Heart left ventricle (tissue), 16 donors: ENCODE measurements around the gene SNX3. TPM values are rescaled to one million over a fixed set of nuclear protein-coding genes. Genes with fewer than 3 reads are reported as not detected.

Source experiments
- ATAC-seq, 4 donors: fragments of 200-7000 bp; cut with Tn5 transposase; one replicate each; pipeline ENCODE4 v1.9.1; 2020 to 2022; ENCODE audit warnings: moderate library complexity in 4 of 4, mild to moderate bottlenecking in 3 of 4, moderate number of reproducible peaks in 1 of 4
- DNase-seq, 5 donors: peaks; one replicate each; pipeline ENCODE4 v3.0.0-alpha.2; 2020
- H3K27ac ChIP-seq, 12 donors: fragments of 200-600 bp; sonication (generic) in 4 of 12; one replicate each; pipeline versions ENCODE4 v1.5.0 to v1.8.0; 2016 to 2022; ENCODE audit warnings: mild to moderate bottlenecking in 2 of 12
- H3K27me3 ChIP-seq, 9 donors: fragments of 200-600 bp; sonication (generic) in 2 of 9; one replicate each; pipeline versions ENCODE4 v1.5.1 to v1.8.0; 2016 to 2022; ENCODE audit warnings: mild to moderate bottlenecking in 3 of 9
- H3K36me3 ChIP-seq, 9 donors: fragments of 200-600 bp; sonication (generic) in 2 of 9; one replicate each; pipeline versions ENCODE4 v1.5.0 to v1.8.0; 2018 to 2022; ENCODE audit warnings: mild to moderate bottlenecking in 2 of 9
- H3K4me1 ChIP-seq, 12 donors: fragments of 200-600 bp; sonication (generic) in 4 of 12; one replicate each; pipeline versions ENCODE4 v1.5.0 to v1.8.0; 2016 to 2022; ENCODE audit warnings: mild to moderate bottlenecking in 3 of 12
- H3K4me3 ChIP-seq, 12 donors: fragments of 200-600 bp; sonication (generic) in 4 of 12; one replicate each; pipeline versions ENCODE4 v1.5.0 to v1.8.0; 2017 to 2022; ENCODE audit warnings: mild to moderate bottlenecking in 9 of 12, moderate library complexity in 4 of 12
- H3K9me3 ChIP-seq, 12 donors: fragments of 200-600 bp; sonication (generic) in 4 of 12; one replicate each; pipeline versions ENCODE4 v1.5.0 to v1.8.0; 2016 to 2022; ENCODE audit warnings: mild to moderate bottlenecking in 1 of 12
- POLR2A ChIP-seq, 2 donors: fragments of 450-650 bp; IDR thresholded peaks; one replicate each; pipeline ENCODE4 v1.6.1; 2017; ENCODE audit warnings: antibody characterized with exemption in 2 of 2, mild to moderate bottlenecking in 2 of 2, moderate library complexity in 2 of 2
- WGBS, 4 donors: extraction: QIAGEN DNeasy Blood & Tissue Kit in 2 of 4; methylation state at CpG; one replicate each; pipeline versions ENCODE4 v1.1.5 to v1.1.7; 2013 to 2018; 5-methylcytosine and 5-hydroxymethylcytosine counted together
- intact Hi-C, 10 donors: fragments of 100-400 bp; cut with DNase I; formaldehyde crosslinking; loops; one replicate each; pipeline versions ENCODE4 v1.11.1 to v1.14.2; 2022
- polyA plus RNA-seq, 2 donors: library from polyadenylated mRNA; stranded (reverse); fragments of 200-250 nt; gene quantifications; one replicate each; pipeline ENCODE4 v1.2.3, GENCODE V29; 2013
- total RNA-seq, 9 donors: library from RNA; depleted of rRNA in 2 of 9; stranded (reverse); fragments of >200 nt in 2 of 9; fragmentation: NEBNext Ultra II Directional in 3 of 9; extraction: Animal tissue kit (Norgen Biotek cat#: 25700) in 3 of 9; gene quantifications; one replicate each; pipeline versions ENCODE4 v1.1.0 to v1.2.4, GENCODE V29; 2016 to 2023
- TF ChIP-seq, protein P1 (sequence below), 12 donors: fragments of 200-600 bp; sonication (generic) in 4 of 12; IDR thresholded peaks; one replicate each; pipeline versions ENCODE4 v1.5.0 to v1.8.0; 2018 to 2022; ENCODE audit warnings: antibody characterized with exemption in 12 of 12, mild to moderate bottlenecking in 5 of 12
- donor health status: ischemic (EF 13 %, LVEDD 7.1; RV severe dilation, severe dysfunction).
- donor health status: healthy with polysubstance abuse.
- donor health status: DM: no; HTN: yes; CAD: no.
- donor health status: DM: no; HTN: no; CAD: no.
- donor health status: ischemic (EF 25% LVEDD 6.9; RV normal size, moderate dysfunction).
- donor health status: ischemic (EF 25% LVEDD 5.7; RV mildly dilated, moderate dysfunction).
- donor health status: healthy.
- donor health status: DM: yes; HTN: yes; CAD: no.
- donor health status: ischemic (EF 35%, LVEDD 5.7; RV mildly dilated, moderate dysfunction).
- donor health status: nonischemic (EF 11% LVEDD 7.7; RV severe dilation, severe dysfunction).
- donor health status: DM: yes; HTN: yes; CAD: no.
- donor health status: PGD.
- donor health status: ischemic (EF 29% LVEDD 5.4; RV normal size, mild dysfunction).
- donor health status: nonischemic (EF 23%, LVEDD 6.1; RV moderate dilation, normal function).

Gene SNX3
- total and polyA plus RNA-seq, 11 donors = 180 to 259 (median 229) TPM

DNA sequence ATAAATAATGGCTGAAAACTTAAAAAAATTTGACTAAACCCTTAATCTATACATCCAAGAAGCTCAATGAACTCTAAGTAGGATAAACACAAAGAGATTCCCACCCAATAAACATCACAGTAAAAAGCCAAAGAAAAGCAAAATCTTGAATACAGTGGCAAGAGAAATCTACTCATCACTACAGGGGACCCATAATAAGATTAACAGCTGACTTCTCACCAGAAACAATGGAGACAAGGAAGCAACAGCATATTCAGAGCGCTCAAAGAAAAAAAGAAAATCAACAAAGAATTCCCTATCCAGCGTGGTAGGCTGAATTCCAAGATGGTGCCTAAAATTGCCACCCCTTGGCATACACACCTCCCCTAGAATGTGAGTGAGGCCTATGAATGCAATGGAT lies 18.6 kb downstream of the SNX3 start:
- H3K36me3 ChIP-seq = peaks cover 0 to 48% (median 8%) of the 10 kb centered on the region in 9 donors

DNA sequence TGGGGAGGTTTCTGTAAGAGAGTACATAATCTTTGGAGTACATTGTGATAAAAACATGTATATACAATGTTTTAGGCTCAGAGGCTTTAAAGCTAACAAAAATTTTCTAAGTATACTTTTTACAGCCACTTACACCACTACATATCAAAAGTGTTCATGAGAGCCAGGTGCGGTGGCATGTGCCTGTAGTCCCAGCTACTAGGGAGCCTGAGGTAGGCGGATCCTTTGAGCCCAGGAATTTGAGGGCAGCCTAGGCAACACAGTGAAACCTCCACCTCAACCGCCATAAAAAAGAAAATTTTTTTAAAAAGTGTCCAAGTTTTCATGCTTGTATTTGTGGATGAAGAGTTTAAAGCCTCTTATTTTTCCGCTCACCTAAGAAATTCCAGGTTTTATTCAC lies 22.5 kb downstream of the SNX3 start:
- Histone ChIP-seq H3K27ac (no peak overlapping the region), H3K4me1 (peaks cover 0 to 8% (median 0%) of the 10 kb centered on the region in 12 donors), H3K4me3 (no peak overlapping the region), H3K36me3 (peaks cover 0 to 40% (median 18%) of the 10 kb centered on the region in 9 donors), H3K27me3 (no peaks in the 10 kb centered on the region), H3K9me3 (peaks cover 0 to 9% (median 2%) of the 10 kb centered on the region in 12 donors)
- no peak for ATAC-seq
- no peak for DNase-seq
- 92 to 98% (median 97%) methylated on average over 4 of the region's 4 CpGs for WGBS, 4 donors
- intact Hi-C loops = no loop called here
- no peak for TF ChIP-seq POLR2A (IDR thresholded peaks at IDR 0.05)
- TF ChIP-seq, protein P1, sequence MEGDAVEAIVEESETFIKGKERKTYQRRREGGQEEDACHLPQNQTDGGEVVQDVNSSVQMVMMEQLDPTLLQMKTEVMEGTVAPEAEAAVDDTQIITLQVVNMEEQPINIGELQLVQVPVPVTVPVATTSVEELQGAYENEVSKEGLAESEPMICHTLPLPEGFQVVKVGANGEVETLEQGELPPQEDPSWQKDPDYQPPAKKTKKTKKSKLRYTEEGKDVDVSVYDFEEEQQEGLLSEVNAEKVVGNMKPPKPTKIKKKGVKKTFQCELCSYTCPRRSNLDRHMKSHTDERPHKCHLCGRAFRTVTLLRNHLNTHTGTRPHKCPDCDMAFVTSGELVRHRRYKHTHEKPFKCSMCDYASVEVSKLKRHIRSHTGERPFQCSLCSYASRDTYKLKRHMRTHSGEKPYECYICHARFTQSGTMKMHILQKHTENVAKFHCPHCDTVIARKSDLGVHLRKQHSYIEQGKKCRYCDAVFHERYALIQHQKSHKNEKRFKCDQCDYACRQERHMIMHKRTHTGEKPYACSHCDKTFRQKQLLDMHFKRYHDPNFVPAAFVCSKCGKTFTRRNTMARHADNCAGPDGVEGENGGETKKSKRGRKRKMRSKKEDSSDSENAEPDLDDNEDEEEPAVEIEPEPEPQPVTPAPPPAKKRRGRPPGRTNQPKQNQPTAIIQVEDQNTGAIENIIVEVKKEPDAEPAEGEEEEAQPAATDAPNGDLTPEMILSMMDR (IDR thresholded peaks at IDR 0.05) = no peak

More for the DNA sequence above, 18.6 kb downstream of the SNX3 start:
- ATAC-seq (no peak), DNase-seq (no peak)
- intact Hi-C loops = no loop called here
- Histone ChIP-seq H3K27ac (no peak overlapping the region), H3K27me3 (peaks cover 0 to 2% (median 0%) of the 10 kb centered on the region in 9 donors), H3K4me1 (peaks cover 0 to 7% (median 0%) of the 10 kb centered on the region in 12 donors), H3K4me3 (no peak overlapping the region), H3K9me3 (peaks cover 0 to 17% (median 4%) of the 10 kb centered on the region in 12 donors)
- no peak for TF ChIP-seq POLR2A (IDR thresholded peaks at IDR 0.05)
- TF ChIP-seq, protein P1 (IDR thresholded peaks at IDR 0.05) = no peak
- 93 to 98% (median 97%) methylated on average over 2 of the region's 2 CpGs for WGBS, 4 donors

DNA sequence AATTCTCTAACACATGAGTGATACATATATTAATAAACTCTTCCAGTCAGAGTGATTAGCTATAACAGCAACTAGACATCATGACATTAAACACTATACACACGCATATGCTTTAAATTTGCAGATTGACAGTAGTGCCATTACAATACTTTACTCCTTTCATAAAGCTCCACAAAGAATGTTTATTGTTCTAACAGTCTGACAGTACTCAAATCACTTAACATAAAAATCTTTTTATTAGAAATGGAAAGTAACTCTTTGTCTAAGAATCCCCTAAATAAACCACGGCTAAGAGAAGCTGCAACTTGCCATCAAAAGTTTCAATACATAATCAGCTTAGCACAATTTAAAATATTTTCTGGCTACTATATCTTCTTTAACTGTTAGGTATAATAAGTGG lies 24.0 kb downstream of the SNX3 start:
- Histone ChIP-seq H3K4me3 (no peak overlapping the region), H3K27me3 (no peaks in the 10 kb centered on the region), H3K4me1 (peaks cover 0 to 16% (median 0%) of the 10 kb centered on the region in 12 donors), H3K27ac (no peak overlapping the region), H3K36me3 (peaks cover 0 to 34% (median 18%) of the 10 kb centered on the region in 9 donors), H3K9me3 (no peaks in the 10 kb centered on the region)
- DNase-seq = no peak
- intact Hi-C loops = no loop called here
- no peak for ATAC-seq
- 46 to 78% (median 58%) methylated on average over 2 of the region's 2 CpGs for WGBS, 4 donors
- no peak for TF ChIP-seq POLR2A (IDR thresholded peaks at IDR 0.05)
- TF ChIP-seq, protein P1 (IDR thresholded peaks at IDR 0.05) = no peak

DNA sequence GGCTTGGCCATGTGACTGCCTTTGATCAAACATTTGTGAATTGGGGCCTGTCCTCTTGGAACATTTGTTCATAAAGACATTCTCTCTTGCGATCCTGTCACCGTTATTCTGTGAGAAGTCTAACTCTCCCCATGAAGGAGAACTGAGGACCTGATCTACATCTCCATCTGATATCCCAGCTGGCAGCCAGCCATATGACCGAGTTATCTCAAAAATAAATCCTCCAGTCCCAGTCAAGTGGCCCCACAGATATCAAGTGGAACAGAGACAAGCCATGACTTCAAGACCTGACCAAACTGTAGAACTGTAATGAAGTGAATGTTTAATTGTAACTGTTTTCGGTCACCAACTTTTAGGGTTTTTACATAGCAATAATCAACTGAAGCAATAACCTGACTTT lies 25.7 kb downstream of the SNX3 start:
- intact Hi-C loops = no loop called here
- Histone ChIP-seq H3K27me3 (no peaks in the 10 kb centered on the region), H3K9me3 (no peaks in the 10 kb centered on the region), H3K27ac (no peak overlapping the region), H3K4me3 (no peak overlapping the region), H3K36me3 (peaks cover 0 to 28% (median 12%) of the 10 kb centered on the region in 9 donors), H3K4me1 (peaks cover 0 to 20% (median 0%) of the 10 kb centered on the region in 12 donors)
- WGBS, 4 donors = 81 to 88% (median 83%) methylated on average over 4 of the region's 4 CpGs
- ATAC-seq = no peak
- TF ChIP-seq POLR2A (IDR thresholded peaks at IDR 0.05) = no peak
- TF ChIP-seq, protein P1 (IDR thresholded peaks at IDR 0.05) = no peak
- DNase-seq = no peak
